ENCODE data around the gene ONECUT3.
"Not testable (repeated sequence)": the region's sequence is repeated elsewhere in the genome, so short reads cannot be mapped to it uniquely, and the experiment has no call there.

ONECUT3 gene

GRCh38 chr19:1794424-1795172 is 41.3 kb downstream of the ONECUT3 start:
- DNase-seq (ENCODE audit: low read depth): no peak

- DNase-seq (ENCODE audit: low read depth): no peak
Observed at GRCh38 chr19:1796395-1797142, 43.3 kb downstream of the ONECUT3 start.

- not testable (repeated sequence) for DNase-seq (ENCODE audit: low read depth)
Observed at GRCh38 chr19:1797313-1797712, 44.0 kb downstream of the ONECUT3 start.

- no peak for DNase-seq (ENCODE audit: low read depth)
Observed at GRCh38 chr19:1799695-1800342, 46.5 kb downstream of the ONECUT3 start.

GRCh38 chr19:1804858-1805257 is 51.6 kb downstream of the ONECUT3 start:
- DNase-seq (ENCODE audit: low read depth): no peak

GRCh38 chr19:1805401-1806183 is 52.3 kb downstream of the ONECUT3 start:
- no peak for DNase-seq (ENCODE audit: low read depth)

- DNase-seq (ENCODE audit: low read depth): no peak
Observed at GRCh38 chr19:1806184-1807029, 53.1 kb downstream of the ONECUT3 start.

GRCh38 chr19:1807030-1807694 is 53.9 kb downstream of the ONECUT3 start:
- no peak for DNase-seq (ENCODE audit: low read depth)

- no peak for DNase-seq (ENCODE audit: low read depth)
Observed at GRCh38 chr19:1807695-1808394, 54.5 kb downstream of the ONECUT3 start.

GRCh38 chr19:1808395-1808731 is 55.1 kb downstream of the ONECUT3 start:
- no peak for DNase-seq (ENCODE audit: low read depth)

- no peak for DNase-seq (ENCODE audit: low read depth)
Observed at GRCh38 chr19:1809678-1810077, 56.4 kb downstream of the ONECUT3 start.

GRCh38 chr19:1810439-1811160 is 57.3 kb downstream of the ONECUT3 start:
- no peak for DNase-seq (ENCODE audit: low read depth)

- peak; percentile 16 for DNase-seq (ENCODE audit: low read depth)
Observed at GRCh38 chr19:1811472-1811894, 58.2 kb downstream of the ONECUT3 start.

GRCh38 chr19:1811942-1812425 is 58.7 kb downstream of the ONECUT3 start, which contains the start of gene ATP8B3:
Gene ATP8B3 (minus strand): TSS chr19:1812276. CDS start chr19:1811736, 540 bp downstream.
- DNase-seq (ENCODE audit: low read depth): peak; percentile 43

GRCh38 chr19:1812426-1813191 is 59.3 kb downstream of the ONECUT3 start:
- DNase-seq (ENCODE audit: low read depth): peak; percentile 55

GRCh38 chr19:1813192-1814182 is 60.2 kb downstream of the ONECUT3 start:
- DNase-seq (ENCODE audit: low read depth): no peak

- DNase-seq (ENCODE audit: low read depth): no peak
Observed at GRCh38 chr19:1814391-1814790, 61.1 kb downstream of the ONECUT3 start.
